ENCODE results near the gene ZG16. TPM values are rescaled to one million over a fixed set of nuclear protein-coding genes. Genes with fewer than 3 reads are reported as not detected.
"Not testable (repeated sequence)": the region's sequence is repeated elsewhere in the genome, so short reads cannot be mapped to it uniquely, and the experiment has no call there.

The ZG16 gene
- total RNA-seq, 4 donors from 2014 or later = not detected

GRCh38 chr16:29765167-29766032 lies 12.7 kb upstream of the ZG16 start:
- Histone ChIP-seq H3K9me3 (no peaks in the 10 kb centered on the region), H3K27ac (peak overlapping the region; percentile 57 to 68 (median 58)), H3K36me3 (no peaks in the 10 kb centered on the region), H3K4me3 (replicated peaks in 1 of 3) (no peak overlapping the region), H3K4me1 (peaks cover 27 to 30% of the 10 kb centered on the region in 2 donors), H3K27me3 (no peaks in the 10 kb centered on the region)
- intact Hi-C loops (cut with DNase I) = no loop called here
- TF ChIP-seq CTCF (IDR thresholded peaks at IDR 0.05) (no peak), POLR2A (IDR thresholded peaks at IDR 0.05) (no peak)
- 30 to 41% methylated on average over 15 of the region's 15 CpGs for WGBS, 2 donors
- peak; percentile 97 to 98 for DNase-seq

DNA sequence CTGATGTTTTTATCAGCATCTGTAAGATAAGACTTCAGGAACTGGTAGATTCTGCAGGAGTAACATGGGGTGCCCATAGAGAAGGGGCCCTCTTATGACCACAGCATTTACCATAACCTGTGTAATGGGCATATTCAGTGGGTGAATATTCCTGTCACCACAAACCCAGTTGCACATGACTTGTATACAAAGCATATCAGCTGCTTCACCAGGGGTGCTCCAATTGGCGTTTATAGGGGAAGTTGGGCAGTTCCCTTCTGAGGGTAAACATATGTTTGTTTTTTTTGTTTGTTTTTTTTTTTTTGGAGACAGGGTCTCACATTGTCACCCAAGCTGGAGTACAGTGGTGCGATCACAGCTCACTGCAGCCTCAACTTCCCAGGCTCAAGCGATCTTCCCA lies 11.5 kb upstream of the ZG16 start:
- H3K4me3 ChIP-seq (replicated peaks in 1 of 3) = no peak overlapping the region
- no peak for DNase-seq
- peak overlapping the region in 1 of 3 donors; percentile 68 for H3K27ac ChIP-seq
- intact Hi-C loops (cut with DNase I) = no loop called here
- no peaks in the 10 kb centered on the region for H3K36me3 ChIP-seq
- peaks cover 19 to 20% of the 10 kb centered on the region in 2 donors for H3K4me1 ChIP-seq
- H3K27me3 ChIP-seq = no peaks in the 10 kb centered on the region
- 91% methylated on average over 3 of the region's 3 CpGs for WGBS, 2 donors
- no peaks in the 10 kb centered on the region for H3K9me3 ChIP-seq
- TF ChIP-seq POLR2A (IDR thresholded peaks at IDR 0.05) (no peak), CTCF (IDR thresholded peaks at IDR 0.05) (no peak)

DNA sequence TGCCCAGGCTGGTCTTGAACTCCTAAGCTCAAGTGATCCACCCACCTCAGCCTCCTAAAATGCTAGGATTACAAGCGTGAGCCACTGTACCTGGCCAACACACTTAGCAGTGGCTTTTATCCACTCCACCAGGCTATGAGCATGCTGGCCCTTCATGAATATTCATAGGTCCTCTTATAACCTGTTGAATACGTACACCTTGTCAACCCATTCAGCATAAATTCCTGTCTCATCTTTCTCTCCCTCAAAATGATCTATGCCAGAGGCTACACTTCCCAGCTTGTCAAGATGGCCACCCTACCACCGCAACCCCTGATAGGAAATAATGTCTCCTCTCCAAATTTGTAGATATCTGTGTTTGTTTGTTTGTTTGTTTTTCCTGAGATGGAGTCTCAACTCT lies 11.0 kb upstream of the ZG16 start:
- Histone ChIP-seq H3K4me1 (peaks cover 19 to 20% of the 10 kb centered on the region in 2 donors), H3K36me3 (no peaks in the 10 kb centered on the region), H3K27ac (no peak overlapping the region), H3K9me3 (no peaks in the 10 kb centered on the region), H3K27me3 (no peaks in the 10 kb centered on the region), H3K4me3 (replicated peaks in 1 of 3) (no peak overlapping the region)
- 94 to 97% methylated on average over 3 of the region's 3 CpGs for WGBS, 2 donors
- TF ChIP-seq POLR2A (IDR thresholded peaks at IDR 0.05) (no peak), CTCF (IDR thresholded peaks at IDR 0.05) (no peak)
- no peak for DNase-seq
- intact Hi-C loops (cut with DNase I) = no loop called here

GRCh38 chr16:29769507-29769906 lies 8.5 kb upstream of the ZG16 start:
- DNase-seq = no peak
- Histone ChIP-seq H3K9me3 (no peaks in the 10 kb centered on the region), H3K27me3 (no peaks in the 10 kb centered on the region), H3K4me1 (peaks cover 13 to 17% of the 10 kb centered on the region in 2 donors), H3K4me3 (replicated peaks in 1 of 3) (no peak overlapping the region), H3K36me3 (no peaks in the 10 kb centered on the region), H3K27ac (no peak overlapping the region)
- 86 to 91% methylated on average over 2 of the region's 2 CpGs for WGBS, 2 donors
- TF ChIP-seq POLR2A (IDR thresholded peaks at IDR 0.05) = no peak
- TF ChIP-seq CTCF (IDR thresholded peaks at IDR 0.05) = no peak
- intact Hi-C loops (cut with DNase I) = no loop called here

DNA sequence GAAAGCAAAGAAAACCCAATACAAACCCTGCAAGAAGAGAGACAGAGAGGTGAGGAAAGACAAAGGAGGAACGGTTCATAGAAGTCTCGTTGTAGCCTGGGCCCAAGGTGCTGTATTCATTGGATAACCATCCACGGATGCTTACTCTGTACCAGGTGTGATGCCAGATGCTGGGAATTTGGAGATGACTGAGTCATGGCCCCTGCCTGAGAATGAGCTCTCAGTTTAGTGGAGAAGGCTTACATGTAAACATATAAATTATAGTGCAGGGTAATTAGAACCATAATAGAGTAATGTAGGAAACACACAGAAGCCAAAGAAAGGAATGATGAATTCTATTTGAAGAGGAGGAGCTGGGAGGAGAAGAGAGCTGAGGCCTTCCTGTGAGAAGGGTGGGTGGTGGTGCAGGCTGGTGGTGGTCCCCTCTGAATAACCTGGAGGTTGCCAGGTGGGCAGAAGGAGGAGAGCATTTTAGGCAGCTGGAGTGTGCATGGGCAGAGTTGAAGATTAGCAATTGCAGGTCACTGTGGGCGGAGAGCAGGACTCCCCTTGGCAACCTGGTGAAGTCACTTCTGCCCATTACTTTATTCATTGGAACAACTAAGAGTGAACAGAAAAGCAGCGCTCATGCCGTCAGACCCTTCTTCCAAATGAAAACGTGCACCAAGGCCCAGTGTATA lies 7.7 kb upstream of the ZG16 start:
- intact Hi-C loops (cut with DNase I) = no loop called here

DNA sequence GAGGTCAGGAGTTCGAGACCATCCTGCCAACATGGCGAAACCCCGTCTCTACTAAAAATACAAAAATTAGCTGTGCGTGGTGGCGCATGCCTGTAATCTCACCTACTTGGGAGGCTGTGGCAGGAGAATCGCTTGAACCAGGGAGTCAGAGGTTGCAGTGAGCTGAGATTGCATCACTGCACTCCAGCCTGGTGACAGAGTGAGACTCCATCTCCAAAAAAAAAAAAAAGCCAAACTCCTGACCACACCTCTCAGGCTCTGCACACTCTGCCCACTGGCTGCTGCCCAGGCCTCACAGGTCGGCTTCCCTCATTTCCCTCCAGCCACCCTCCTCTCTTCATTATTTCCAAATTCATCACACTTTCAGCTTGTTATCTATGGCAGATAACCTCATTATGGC lies 5.7 kb upstream of the ZG16 start:
- H3K4me1 ChIP-seq; H3K27me3 ChIP-seq; H3K27ac ChIP-seq; H3K9me3 ChIP-seq; H3K36me3 ChIP-seq; H3K4me3 ChIP-seq (replicated peaks in 1 of 3); intact Hi-C loops (cut with DNase I); DNase-seq: not testable (repeated sequence)
- 88 to 93% methylated on average over 7 of the region's 7 CpGs for WGBS, 2 donors

More for the DNA sequence above, 7.7 kb upstream of the ZG16 start:
- Histone ChIP-seq H3K4me3 (replicated peaks in 1 of 3) (no peak overlapping the region), H3K36me3 (no peaks in the 10 kb centered on the region), H3K27me3 (no peaks in the 10 kb centered on the region), H3K27ac (no peak overlapping the region), H3K9me3 (no peaks in the 10 kb centered on the region), H3K4me1 (peaks cover 7 to 11% of the 10 kb centered on the region in 2 donors)
- WGBS, 2 donors = 84 to 86% methylated on average over 7 of the region's 7 CpGs
- no peak for DNase-seq
- TF ChIP-seq CTCF (IDR thresholded peaks at IDR 0.05) (no peak), POLR2A (IDR thresholded peaks at IDR 0.05) (no peak)
